HCT116 (cell line): ENCODE results near the gene LYL1.

ENCODE experiments used
- EGR1 ChIP-seq: IDR thresholded peaks from 2 replicates; pipeline ENCODE4 v1.6.1; 2012; ENCODE audit warnings: low read depth
- EZH2 ChIP-seq: fragments of 200-600 bp; sonication (generic); IDR thresholded peaks from 2 replicates; pipeline ENCODE4 v1.6.1; 2017; ENCODE audit warnings: antibody characterized with exemption, mixed run types
- FOSL1 ChIP-seq: IDR thresholded peaks from 2 replicates; pipeline ENCODE4 v1.6.1; 2012; ENCODE audit warnings: low read depth
- JUND ChIP-seq: IDR thresholded peaks from 2 replicates; pipeline ENCODE4 v1.6.1; 2012
- POLR2A ChIP-seq: IDR thresholded peaks from 2 replicates; pipeline ENCODE4 v1.7.0; 2011; ENCODE audit warnings: borderline replicate concordance; ENCODE audit not compliant: insufficient read depth, insufficient read length; ENCODE audit errors: extremely low read depth
- POLR2AphosphoS5 ChIP-seq: IDR thresholded peaks from 2 replicates; pipeline ENCODE4 v1.6.1; 2011; ENCODE audit warnings: mild to moderate bottlenecking, low read depth, low read length, moderate library complexity
- RAD21 ChIP-seq: IDR thresholded peaks from 2 replicates; pipeline ENCODE4 v1.6.1; 2012; ENCODE audit warnings: low read depth, mild to moderate bottlenecking
- SIN3A ChIP-seq: IDR thresholded peaks from 2 replicates; pipeline ENCODE4 v1.6.1; 2012; ENCODE audit warnings: low read depth
- SP1 ChIP-seq: IDR thresholded peaks from 2 replicates; pipeline ENCODE4 v1.6.1; 2012; ENCODE audit warnings: low read depth
- TCF7L2 ChIP-seq: IDR thresholded peaks from 2 replicates; pipeline ENCODE4 v1.7.0; 2011; ENCODE audit warnings: borderline replicate concordance, inconsistent platforms; ENCODE audit not compliant: insufficient read depth, insufficient read length; ENCODE audit errors: extremely low read depth
- TF ChIP-seq, protein P1 (sequence below), 3 experiments: fragments of 200-600 bp in 1 of 3; sonication (generic) in 1 of 3; IDR thresholded peaks in 2 of 3; conservative IDR thresholded peaks in 1 of 3; 2 replicates each; pipeline ENCODE4 v1.5.1; 2012 to 2017; ENCODE audit warnings: low read depth in 2 of 3, low read length in 2 of 3, antibody characterized with exemption in 1 of 3, borderline replicate concordance in 1 of 3, control low read depth in 1 of 3, mild to moderate bottlenecking in 1 of 3, mixed read lengths in 1 of 3, mixed run types in 1 of 3, moderate library complexity in 1 of 3; ENCODE audit not compliant: insufficient read depth in 1 of 3
- TF ChIP-seq, protein P2 (sequence below): IDR thresholded peaks from 2 replicates; pipeline ENCODE4 v1.6.1; 2012; ENCODE audit warnings: low read depth

DNA sequence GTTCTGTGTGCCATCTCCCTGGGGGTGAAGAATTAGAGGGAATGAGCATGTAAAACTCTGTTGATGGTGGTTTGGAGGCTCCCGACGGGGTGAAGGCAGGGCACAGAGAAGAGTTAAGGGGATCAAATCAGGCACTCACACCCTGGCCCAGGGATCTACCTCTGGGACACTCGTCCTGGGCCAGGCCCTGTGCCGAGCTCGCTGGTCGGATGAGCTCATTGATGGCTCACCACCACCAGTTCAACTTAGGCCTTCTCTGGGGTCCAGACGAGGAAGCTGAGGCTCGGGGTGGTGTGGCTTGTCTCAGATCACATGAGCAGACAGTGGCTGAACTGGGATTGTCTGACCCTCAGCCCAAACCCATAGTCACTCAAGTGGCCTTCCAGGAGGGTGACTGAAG lies 17.0 kb upstream of the LYL1 start:
- TF ChIP-seq, protein P1, sequence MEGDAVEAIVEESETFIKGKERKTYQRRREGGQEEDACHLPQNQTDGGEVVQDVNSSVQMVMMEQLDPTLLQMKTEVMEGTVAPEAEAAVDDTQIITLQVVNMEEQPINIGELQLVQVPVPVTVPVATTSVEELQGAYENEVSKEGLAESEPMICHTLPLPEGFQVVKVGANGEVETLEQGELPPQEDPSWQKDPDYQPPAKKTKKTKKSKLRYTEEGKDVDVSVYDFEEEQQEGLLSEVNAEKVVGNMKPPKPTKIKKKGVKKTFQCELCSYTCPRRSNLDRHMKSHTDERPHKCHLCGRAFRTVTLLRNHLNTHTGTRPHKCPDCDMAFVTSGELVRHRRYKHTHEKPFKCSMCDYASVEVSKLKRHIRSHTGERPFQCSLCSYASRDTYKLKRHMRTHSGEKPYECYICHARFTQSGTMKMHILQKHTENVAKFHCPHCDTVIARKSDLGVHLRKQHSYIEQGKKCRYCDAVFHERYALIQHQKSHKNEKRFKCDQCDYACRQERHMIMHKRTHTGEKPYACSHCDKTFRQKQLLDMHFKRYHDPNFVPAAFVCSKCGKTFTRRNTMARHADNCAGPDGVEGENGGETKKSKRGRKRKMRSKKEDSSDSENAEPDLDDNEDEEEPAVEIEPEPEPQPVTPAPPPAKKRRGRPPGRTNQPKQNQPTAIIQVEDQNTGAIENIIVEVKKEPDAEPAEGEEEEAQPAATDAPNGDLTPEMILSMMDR (IDR thresholded peaks at IDR 0.05 in 2 of 3, conservative IDR thresholded peaks at IDR 0.05 in 1 of 3; ENCODE audit: borderline replicate concordance in 1 of 3, insufficient read depth in 1 of 3, low read depth in 2 of 3, low read length in 2 of 3): no peak
- TF ChIP-seq, protein P2, sequence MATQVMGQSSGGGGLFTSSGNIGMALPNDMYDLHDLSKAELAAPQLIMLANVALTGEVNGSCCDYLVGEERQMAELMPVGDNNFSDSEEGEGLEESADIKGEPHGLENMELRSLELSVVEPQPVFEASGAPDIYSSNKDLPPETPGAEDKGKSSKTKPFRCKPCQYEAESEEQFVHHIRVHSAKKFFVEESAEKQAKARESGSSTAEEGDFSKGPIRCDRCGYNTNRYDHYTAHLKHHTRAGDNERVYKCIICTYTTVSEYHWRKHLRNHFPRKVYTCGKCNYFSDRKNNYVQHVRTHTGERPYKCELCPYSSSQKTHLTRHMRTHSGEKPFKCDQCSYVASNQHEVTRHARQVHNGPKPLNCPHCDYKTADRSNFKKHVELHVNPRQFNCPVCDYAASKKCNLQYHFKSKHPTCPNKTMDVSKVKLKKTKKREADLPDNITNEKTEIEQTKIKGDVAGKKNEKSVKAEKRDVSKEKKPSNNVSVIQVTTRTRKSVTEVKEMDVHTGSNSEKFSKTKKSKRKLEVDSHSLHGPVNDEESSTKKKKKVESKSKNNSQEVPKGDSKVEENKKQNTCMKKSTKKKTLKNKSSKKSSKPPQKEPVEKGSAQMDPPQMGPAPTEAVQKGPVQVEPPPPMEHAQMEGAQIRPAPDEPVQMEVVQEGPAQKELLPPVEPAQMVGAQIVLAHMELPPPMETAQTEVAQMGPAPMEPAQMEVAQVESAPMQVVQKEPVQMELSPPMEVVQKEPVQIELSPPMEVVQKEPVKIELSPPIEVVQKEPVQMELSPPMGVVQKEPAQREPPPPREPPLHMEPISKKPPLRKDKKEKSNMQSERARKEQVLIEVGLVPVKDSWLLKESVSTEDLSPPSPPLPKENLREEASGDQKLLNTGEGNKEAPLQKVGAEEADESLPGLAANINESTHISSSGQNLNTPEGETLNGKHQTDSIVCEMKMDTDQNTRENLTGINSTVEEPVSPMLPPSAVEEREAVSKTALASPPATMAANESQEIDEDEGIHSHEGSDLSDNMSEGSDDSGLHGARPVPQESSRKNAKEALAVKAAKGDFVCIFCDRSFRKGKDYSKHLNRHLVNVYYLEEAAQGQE: no peak
- TF ChIP-seq EGR1 (no peak), SP1 (no peak), TCF7L2 (no peak), RAD21 (no peak), POLR2A (no peak), JUND (no peak), EZH2 (no peak), SIN3A (no peak), FOSL1 (no peak), POLR2AphosphoS5 (no peak)
